Breast epithelium (tissue), 4 donors: ENCODE measurements around the gene DLX6. TPM values are rescaled to one million over a fixed set of nuclear protein-coding genes. Genes with fewer than 3 reads are reported as not detected.

Source experiments
- DNase-seq, 2 donors: peaks; one replicate each; pipeline ENCODE4 v3.0.0-alpha.2; 2019; ENCODE audit warnings: low spot score in 2 of 2
- H3K27ac ChIP-seq, 2 donors: fragments of 200-600 bp; sonication (generic) in 1 of 2; one replicate each; pipeline ENCODE4 v1.5.1; 2016 to 2019; ENCODE audit warnings: mild to moderate bottlenecking in 1 of 2
- H3K27me3 ChIP-seq, 2 donors: fragments of 200-600 bp; sonication (generic) in 1 of 2; one replicate each; pipeline versions ENCODE4 v1.5.1 to v1.6.0; 2017 to 2019; ENCODE audit warnings: control low read depth in 1 of 2, mild to moderate bottlenecking in 1 of 2
- H3K36me3 ChIP-seq: fragments of 200-600 bp; one replicate; pipeline ENCODE4 v1.5.1; 2019
- H3K4me1 ChIP-seq, 2 donors: fragments of 200-600 bp; sonication (generic); one replicate each; pipeline ENCODE4 v1.5.1; 2016 to 2019; ENCODE audit warnings: control low read depth in 1 of 2
- H3K4me3 ChIP-seq, 3 donors: fragments of 200-600 bp; sonication (generic); 1 replicate in 2 of 3; 2 replicates in 1 of 3; pipeline ENCODE4 v1.5.1; 2016 to 2019; ENCODE audit warnings: mild to moderate bottlenecking in 3 of 3, moderate library complexity in 2 of 3
- H3K9me3 ChIP-seq, 2 donors: fragments of 200-600 bp; sonication (generic) in 1 of 2; one replicate each; pipeline ENCODE4 v1.5.1; 2016 to 2019; ENCODE audit warnings: control low read depth in 1 of 2
- CTCF ChIP-seq, 3 donors: fragments of 450-650 bp; IDR thresholded peaks; one replicate each; pipeline ENCODE4 v1.5.1; 2016 to 2017; ENCODE audit warnings: antibody characterized with exemption in 3 of 3, mild to moderate bottlenecking in 3 of 3, moderate library complexity in 3 of 3
- POLR2A ChIP-seq: fragments of 450-650 bp; IDR thresholded peaks from one replicate; pipeline ENCODE4 v1.6.1; 2016; ENCODE audit warnings: antibody characterized with exemption, mild to moderate bottlenecking, moderate library complexity
- POLR2AphosphoS5 ChIP-seq, 3 donors: sonication (generic); formaldehyde crosslinking; IDR thresholded peaks; one replicate each; pipeline ENCODE4 v1.6.1; 2017; ENCODE audit warnings: antibody characterized with exemption in 3 of 3
- intact Hi-C: fragments of 100-400 bp; cut with DNase I; formaldehyde crosslinking; loops from one replicate; pipeline ENCODE4 v1.15.1; 2023; ENCODE audit warnings: low total_unique reads
- total RNA-seq, 3 donors: library from RNA; depleted of rRNA; stranded (reverse); fragments of >200 nt; gene quantifications; one replicate each; pipeline ENCODE4 v1.1.0, GENCODE V29; 2016

Gene DLX6
- total RNA-seq, 3 donors from 2014 or later, result under 0.01 TPM; not detected in 2

GRCh38 chr7:97039374-97040065 is 34.2 kb downstream of the DLX6 start:
- TF ChIP-seq CTCF (IDR thresholded peaks at IDR 0.05) (no peak), POLR2A (no peak), POLR2AphosphoS5 (IDR thresholded peaks at IDR 0.05) (no peak)
- no peaks in the 10 kb centered on the region for H3K36me3 ChIP-seq
- H3K27me3 ChIP-seq, result peaks cover 0 to 47% of the 10 kb centered on the region in 2 donors
- DNase-seq, result no peak
- H3K4me1 ChIP-seq, result no peaks in the 10 kb centered on the region
- intact Hi-C loops, result no loop called here
- peaks cover 0 to under 1% of the 10 kb centered on the region in 2 donors for H3K9me3 ChIP-seq
- H3K4me3 ChIP-seq, result no peak overlapping the region
- no peak overlapping the region for H3K27ac ChIP-seq

- Histone ChIP-seq H3K27ac (no peak overlapping the region), H3K4me3 (no peak overlapping the region), H3K4me1 (no peaks in the 10 kb centered on the region), H3K27me3 (peaks cover 0 to 52% of the 10 kb centered on the region in 2 donors), H3K9me3 (no peaks in the 10 kb centered on the region), H3K36me3 (no peaks in the 10 kb centered on the region)
- no peak for DNase-seq
- intact Hi-C loops, result no loop called here
- TF ChIP-seq POLR2A (no peak), POLR2AphosphoS5 (IDR thresholded peaks at IDR 0.05) (no peak), CTCF (IDR thresholded peaks at IDR 0.05) (no peak)
These were observed 37.9 kb downstream of the DLX6 start for GRCh38 chr7:97043281-97043680.

Other genes starting within 250 kb of the DLX6 start
- not detected for gene DLX5, start 19.3 kb downstream of the DLX6 start, total RNA-seq
- gene SDHAF3, start 112.1 kb downstream of the DLX6 start, total RNA-seq, result 10 to 100 TPM in 1 of 3 donors, 1 to 10 TPM in 2; 4.3 to 12.3 (median 8.5) TPM